HepG2 (cell line): ENCODE results near the gene AMER3. TPM values are rescaled to one million over a fixed set of nuclear protein-coding genes. Genes with fewer than 3 reads are reported as not detected.

Experiments used
- ATAC-seq: fragments of 200-7000 bp; cut with Tn5 transposase; 3 replicates; pipeline ENCODE4 v1.9.1; 2020; ENCODE audit warnings: mild to moderate bottlenecking, moderate library complexity
- BruUV-seq: library from RNA; stranded (reverse); fragments of 400-500 nt; replicated peaks from 2 replicates; lab custom pipeline; 2021; lab: Mats Ljungman, UMichigan
- CTCF ChIA-PET: fragments of 300-600 bp; formaldehyde crosslinking; extraction: SDS; loops from one replicate; lab custom pipeline; 2021; ENCODE audit warnings: low total read pairs, inconsistent platforms, low intra/inter-chr PET ratio; lab: Yijun Ruan, JAX
- POLR2A ChIA-PET: fragments of 350-600 bp; sonication (Branson Sonifier 250); formaldehyde crosslinking; loops from one replicate; lab custom pipeline; 2020; ENCODE audit warnings: antibody characterized with exemption, inconsistent platforms; lab: Yijun Ruan, JAX
- DNase-seq: peaks from one replicate; pipeline ENCODE4 v3.0.0-alpha.2; 2015; ENCODE audit warnings: low spot score
- FAIRE-seq: peaks from 3 replicates; lab custom pipeline; 2011; peaks lifted over from hg19 to GRCh38; lab: Jason Lieb, UNC
- H2AFZ ChIP-seq: one replicate; pipeline ENCODE4 v1.6.1; 2011; ENCODE audit warnings: low read length, inconsistent platforms
- H3K27ac ChIP-seq: fragments of 300-600 bp; 3 replicates; pipeline ENCODE4 v1.8.0; 2011; ENCODE audit warnings: mixed run types, mild to moderate bottlenecking, mixed read lengths, low read length, inconsistent platforms; ENCODE audit not compliant: insufficient read depth; ENCODE audit errors: extremely low read length
- H3K27me3 ChIP-seq, 2 experiments: fragments of 200-600 bp in 1 of 2; 2 replicates in 1 of 2; 3 replicates in 1 of 2; pipeline versions ENCODE4 v1.6.0 to v1.8.0; 2011; ENCODE audit warnings: low read length in 2 of 2, mild to moderate bottlenecking in 2 of 2, moderate library complexity in 2 of 2, inconsistent platforms in 1 of 2; ENCODE audit not compliant: insufficient read depth in 2 of 2, control insufficient read depth in 1 of 2
- H3K36me3 ChIP-seq, 2 experiments: fragments of 200-600 bp in 1 of 2; replicated peaks in 1 of 2; 2 replicates in 1 of 2; 3 replicates in 1 of 2; pipeline versions ENCODE4 v1.5.1 to v1.8.0; 2011; ENCODE audit warnings: low read length in 2 of 2, inconsistent platforms in 1 of 2; ENCODE audit not compliant: insufficient read depth in 2 of 2, control insufficient read depth in 1 of 2
- H3K4me1 ChIP-seq: 2 replicates; pipeline ENCODE4 v1.5.1; 2012; ENCODE audit warnings: low read length, inconsistent platforms; ENCODE audit not compliant: insufficient read depth
- H3K4me2 ChIP-seq: 2 replicates; pipeline ENCODE4 v1.6.0; 2011; ENCODE audit warnings: low read depth, low read length, inconsistent platforms
- H3K4me3 ChIP-seq, 3 experiments: fragments of 200-600 bp in 1 of 3; sonication (generic), shearing (Covaris generic) in 1 of 3; replicated peaks in 1 of 3; 2 replicates each; pipeline ENCODE4 v1.5.1; 2011 to 2016; ENCODE audit warnings: low read length in 3 of 3, inconsistent platforms in 2 of 3, low read depth in 2 of 3, mild to moderate bottlenecking in 2 of 3, control low read depth in 1 of 3, mixed read lengths in 1 of 3; ENCODE audit not compliant: insufficient read depth in 1 of 3
- H3K79me2 ChIP-seq: one replicate; pipeline ENCODE4 v1.6.1; 2011; ENCODE audit warnings: low read length, inconsistent platforms; ENCODE audit not compliant: insufficient read depth
- H3K9ac ChIP-seq: 2 replicates; pipeline ENCODE4 v1.6.0; 2011; ENCODE audit warnings: mild to moderate bottlenecking, low read depth, low read length, inconsistent platforms; ENCODE audit not compliant: insufficient read depth
- H3K9me3 ChIP-seq: 2 replicates; pipeline ENCODE4 v1.5.1; 2012; ENCODE audit warnings: mild to moderate bottlenecking, low read length
- H4K20me1 ChIP-seq: 2 replicates; pipeline ENCODE4 v1.6.0; 2011; ENCODE audit warnings: inconsistent platforms, mild to moderate bottlenecking, low read length, moderate library complexity; ENCODE audit not compliant: insufficient read depth
- CCDC6 ChIP-seq: sonication (generic); formaldehyde crosslinking; IDR thresholded peaks from 2 replicates; pipeline ENCODE4 v1.8.1; 2022; ENCODE audit warnings: mild to moderate bottlenecking, missing genetic modification reagents, moderate library complexity
- CREM ChIP-seq, 2 experiments: sonication (generic) in 1 of 2; formaldehyde crosslinking in 1 of 2; IDR thresholded peaks; 2 replicates each; pipeline versions ENCODE4 v1.4.0 to v1.6.1; 2016 to 2020; ENCODE audit warnings: antibody characterized with exemption in 1 of 2, mild to moderate bottlenecking in 1 of 2, missing genetic modification reagents in 1 of 2
- HHEX ChIP-seq: IDR thresholded peaks from 2 replicates; pipeline ENCODE4 v1.6.1; 2016; ENCODE audit warnings: control low read depth
- KMT2B ChIP-seq: IDR thresholded peaks from 2 replicates; pipeline ENCODE4 v1.6.1; 2016; ENCODE audit warnings: missing genetic modification reagents, missing compliant biosample characterization
- POLR2G ChIP-seq: fragments of 200-400 bp; formaldehyde crosslinking; IDR thresholded peaks from 2 replicates; pipeline ENCODE4 v1.6.1; 2018; ENCODE audit warnings: mild to moderate bottlenecking, low read depth, low read length, moderate library complexity
- SAP130 ChIP-seq: IDR thresholded peaks from 2 replicates; pipeline ENCODE4 v1.6.1; 2016; ENCODE audit warnings: low read depth
- TP53 ChIP-seq: sonication (generic); formaldehyde crosslinking; conservative IDR thresholded peaks from 2 replicates; pipeline ENCODE4 v1.4.0; 2020; ENCODE audit warnings: missing genetic modification reagents
- ZBTB33 ChIP-seq: sonication (generic); formaldehyde crosslinking; IDR thresholded peaks from 2 replicates; pipeline ENCODE4 v1.4.0; 2020; ENCODE audit warnings: missing genetic modification reagents
- WGBS: methylation state at CpG from one replicate; pipeline ENCODE4 v1.1.6; 2017; ENCODE audit warnings: low lambda C conversion rate; 5-methylcytosine and 5-hydroxymethylcytosine counted together
- in situ Hi-C: cut with HindIII; loops from 2 replicates; pipeline ENCODE4 v1.10.0; 2017; ENCODE audit warnings: low pct_unique_long_range_greater_than_20kb; ENCODE audit not compliant: extremely low pct_ligation_motif_present
- intact Hi-C: fragments of 100-400 bp; cut with micrococcal nuclease; formaldehyde crosslinking; loops from one replicate; pipeline ENCODE4 v1.10.0; 2022; ENCODE audit not compliant: unreplicated experiment
- polyA plus RNA-seq, 8 experiments: library from polyadenylated mRNA; depleted of rRNA in 3 of 8; stranded (reverse) in 7 of 8; unstranded in 1 of 8; fragments of >200 nt; fragmentation: Illumina TruSeq in 4 of 8; extraction: Trizol in 4 of 8; gene quantifications; 2 replicates each; pipeline versions ENCODE4 v1.2.1 to v1.2.3, GENCODE V29; 2011 to 2016; ENCODE audit warnings: low read depth in 4 of 8, missing spikeins in 1 of 8, mixed read lengths in 1 of 8; ENCODE audit not compliant: insufficient read depth in 1 of 8
- total RNA-seq, 5 experiments: library from RNA; depleted of rRNA; stranded (reverse); fragments of >200 nt; fragmentation: Illumina TruSeq; extraction: Trizol; gene quantifications; 2 replicates each; pipeline ENCODE4 v1.2.3, GENCODE V29; 2016; ENCODE audit warnings: low read depth in 1 of 5

Gene AMER3
- total and polyA plus RNA-seq, 2 of the 13 experiments (the other 11 are each of a cell fraction or from before 2014, with no cell fraction given): not detected

- no peak for TF ChIP-seq ZBTB33 (CRISPR knock-in tag)
- TF ChIP-seq CREM (IDR thresholded peaks at IDR 0.05): no peak
- no peak for TF ChIP-seq CREM (CRISPR knock-in tag; IDR thresholded peaks at IDR 0.05)
Measured at GRCh38 chr2:130759906-130760753, 4.8 kb downstream of the AMER3 start (continued).

GRCh38 chr2:130760754-130761751 is 5.7 kb downstream of the AMER3 start:
- POLR2A ChIA-PET: no interaction called here
- no peaks in the 10 kb centered on the region for H3K9me3 ChIP-seq
- ATAC-seq: no peak
- no peaks in the 10 kb centered on the region for H3K36me3 ChIP-seq
- no peaks in the 10 kb centered on the region for H3K79me2 ChIP-seq
- CTCF ChIA-PET: no interaction called here
- peaks cover 7 to 51% of the 10 kb centered on the region in 2 experiments; a peak in 4 of 5 replicates for H3K27me3 ChIP-seq
- H3K4me3 ChIP-seq: no peak overlapping the region
- in situ Hi-C loops: no loop called here
- TF ChIP-seq POLR2G (no peak), TP53 (CRISPR knock-in tag) (no peak), KMT2B (no peak), HHEX (no peak), SAP130 (no peak), CCDC6 (CRISPR knock-in tag) (no peak)
- TF ChIP-seq, all 625 proteins: peak for 0
- DNase-seq (no peak), FAIRE-seq (no peak)
- Histone ChIP-seq H3K9ac (no peak overlapping the region), H3K27ac (no peak overlapping the region), H2AFZ (no peak overlapping the region), H3K4me1 (no peaks in the 10 kb centered on the region), H4K20me1 (no peaks in the 10 kb centered on the region; the same call in 1 of the 2 replicates), H3K4me2 (no peak overlapping the region)
- WGBS: 5% methylated on average over 13 of the region's 14 CpGs
- BruUV-seq: no TSS peak
- intact Hi-C loops: no loop called here
